ENCODE results near the gene PDE8A. TPM values are rescaled to one million over a fixed set of nuclear protein-coding genes. Genes with fewer than 3 reads are reported as not detected.

PDE8A gene
- total RNA-seq, 2 experiments from 2014 or later, result 23.2 to 24.4 TPM

DNA sequence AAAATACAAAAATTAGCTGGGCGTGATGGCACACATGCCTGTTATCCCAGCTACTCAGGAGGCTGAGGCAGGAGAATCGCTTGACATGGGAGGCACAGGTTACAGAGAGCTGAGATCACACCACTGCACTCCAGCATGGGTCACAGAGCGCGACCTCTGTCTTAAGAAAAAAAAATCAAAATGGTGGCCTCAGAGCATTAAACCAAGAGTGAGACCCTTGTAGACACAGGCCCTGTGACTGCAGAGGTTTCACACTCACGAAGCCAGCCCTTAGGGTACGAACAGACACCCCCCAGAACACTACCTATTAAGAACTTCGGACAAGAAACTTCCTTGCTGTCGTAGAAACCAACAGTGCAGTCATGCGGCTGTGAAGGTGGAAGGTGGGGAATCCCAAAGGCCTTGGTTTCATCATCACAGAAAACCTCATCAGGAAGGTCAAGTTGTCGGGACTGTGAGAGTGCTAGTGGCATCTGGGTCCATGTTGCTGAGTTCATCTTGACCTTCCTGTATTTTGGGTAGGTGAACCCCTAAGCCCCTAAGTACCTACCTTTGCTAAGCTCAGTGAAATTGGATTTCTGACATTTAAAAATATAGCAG is 4.8 kb upstream of the PDE8A start:
- no peak for DNase-seq
- H3K9me3 Mint-ChIP-seq, result no peaks in the 10 kb centered on the region
- ATAC-seq, result no peak
- ChIA-PET POLR2A (no interaction called here), CTCF (interaction anchor here (1.4 kb wide), 1 partner anchor 99 kb away, joined by 3 read pairs; no protein-coding TSS in a partner anchor)
- no peaks in the 10 kb centered on the region for H3K27me3 Mint-ChIP-seq
- H3K36me3 Mint-ChIP-seq (ENCODE audit: low read depth), result no peaks in the 10 kb centered on the region
- H3K4me3 Mint-ChIP-seq, result no peak overlapping the region
- no peak for TF ChIP-seq CTCF (IDR thresholded peaks at IDR 0.05)
- intact Hi-C loops (cut with micrococcal nuclease), result no loop called here
- H3K4me1 Mint-ChIP-seq (ENCODE audit: low read depth), result peaks cover 11% of the 10 kb centered on the region
- H3K27ac Mint-ChIP-seq, result no peak overlapping the region

DNA sequence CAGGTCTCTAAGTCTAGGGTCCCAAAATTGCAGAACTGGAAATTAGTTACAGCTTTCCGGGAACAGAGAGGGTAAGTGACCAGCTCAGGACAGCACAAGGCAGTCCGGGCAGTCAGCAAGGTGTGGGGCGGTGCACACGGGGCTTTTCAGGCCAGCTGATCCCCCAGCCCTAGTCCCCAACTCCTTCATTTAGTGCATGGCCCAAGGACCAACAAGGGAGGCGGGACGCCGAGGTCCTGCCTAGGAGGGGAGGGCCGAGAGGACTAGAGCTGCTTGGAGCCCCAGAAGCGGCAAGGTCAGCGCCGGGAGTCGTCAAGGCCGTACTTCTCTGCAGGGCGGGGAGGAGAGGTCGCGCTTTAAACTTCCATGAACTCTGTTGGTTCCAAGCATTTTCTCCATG is 2.0 kb upstream of the PDE8A start:
- ChIA-PET POLR2A (interaction anchor here (0.8 to 1.8 kb wide), 3 partner anchors 9 to 24 kb away, joined by 3 to 5 read pairs (median 3); no protein-coding TSS in a partner anchor), CTCF (no interaction called here)
- H3K36me3 Mint-ChIP-seq (ENCODE audit: low read depth), result peaks cover 4% of the 10 kb centered on the region
- intact Hi-C loops (cut with micrococcal nuclease), result no loop called here
- ATAC-seq (no peak), DNase-seq (no peak)
- no peaks in the 10 kb centered on the region for H3K27me3 Mint-ChIP-seq
- peaks cover 32% of the 10 kb centered on the region for H3K4me1 Mint-ChIP-seq (ENCODE audit: low read depth)
- H3K27ac Mint-ChIP-seq, result no peak overlapping the region
- TF ChIP-seq CTCF (IDR thresholded peaks at IDR 0.05), result no peak
- peak overlapping the region; percentile 86 for H3K4me3 Mint-ChIP-seq
- no peaks in the 10 kb centered on the region for H3K9me3 Mint-ChIP-seq

- CTCF ChIA-PET, result interaction anchor here (0.7 to 1.4 kb wide), 6 partner anchors 25 to 393 kb away, joined by 3 to 6 read pairs (median 3); no protein-coding TSS in a partner anchor
- TF ChIP-seq CTCF (IDR thresholded peaks at IDR 0.05), result no peak
- Mint-ChIP-seq H3K27me3 (no peaks in the 10 kb centered on the region), H3K27ac (peak overlapping the region; percentile 95), H3K4me3 (peak overlapping the region; percentile 86), H3K36me3 (ENCODE audit: low read depth) (peaks cover 4% of the 10 kb centered on the region), H3K9me3 (no peaks in the 10 kb centered on the region), H3K4me1 (ENCODE audit: low read depth) (peaks cover 39% of the 10 kb centered on the region)
- DNase-seq (peak; percentile 92), ATAC-seq (peak; percentile 68)
- POLR2A ChIA-PET, result interaction anchor here (0.6 to 2.6 kb wide), 10 partner anchors 9 to 231 kb away, joined by 3 to 14 read pairs (median 3); no protein-coding TSS in a partner anchor
- intact Hi-C loops (cut with micrococcal nuclease), result no loop called here
These were observed 1.2 kb upstream of the PDE8A start for GRCh38 chr15:84980196-84981053.

GRCh38 chr15:84981054-84981710 is 474 bp upstream of the PDE8A start:
- Mint-ChIP-seq H3K27me3 (no peaks in the 10 kb centered on the region), H3K36me3 (ENCODE audit: low read depth) (peaks cover 4% of the 10 kb centered on the region), H3K4me3 (peak overlapping the region; percentile 86), H3K9me3 (no peaks in the 10 kb centered on the region), H3K27ac (peak overlapping the region; percentile 95), H3K4me1 (ENCODE audit: low read depth) (peaks cover 42% of the 10 kb centered on the region)
- ChIA-PET POLR2A (interaction anchor here (0.6 to 2.6 kb wide), 10 partner anchors 9 to 761 kb away, joined by 3 to 14 read pairs (median 3); no protein-coding TSS in a partner anchor), CTCF (interaction anchor here (0.7 to 1.4 kb wide), 6 partner anchors 24 to 394 kb away, joined by 3 to 6 read pairs (median 3); no protein-coding TSS in a partner anchor)
- intact Hi-C loops (cut with micrococcal nuclease), result no loop called here
- TF ChIP-seq CTCF (IDR thresholded peaks at IDR 0.05), result no peak
- DNase-seq (peak; percentile 94), ATAC-seq (peak; percentile 82)
